Measurements from ENCODE around the gene HOOK1.

The HOOK1 gene

DNA sequence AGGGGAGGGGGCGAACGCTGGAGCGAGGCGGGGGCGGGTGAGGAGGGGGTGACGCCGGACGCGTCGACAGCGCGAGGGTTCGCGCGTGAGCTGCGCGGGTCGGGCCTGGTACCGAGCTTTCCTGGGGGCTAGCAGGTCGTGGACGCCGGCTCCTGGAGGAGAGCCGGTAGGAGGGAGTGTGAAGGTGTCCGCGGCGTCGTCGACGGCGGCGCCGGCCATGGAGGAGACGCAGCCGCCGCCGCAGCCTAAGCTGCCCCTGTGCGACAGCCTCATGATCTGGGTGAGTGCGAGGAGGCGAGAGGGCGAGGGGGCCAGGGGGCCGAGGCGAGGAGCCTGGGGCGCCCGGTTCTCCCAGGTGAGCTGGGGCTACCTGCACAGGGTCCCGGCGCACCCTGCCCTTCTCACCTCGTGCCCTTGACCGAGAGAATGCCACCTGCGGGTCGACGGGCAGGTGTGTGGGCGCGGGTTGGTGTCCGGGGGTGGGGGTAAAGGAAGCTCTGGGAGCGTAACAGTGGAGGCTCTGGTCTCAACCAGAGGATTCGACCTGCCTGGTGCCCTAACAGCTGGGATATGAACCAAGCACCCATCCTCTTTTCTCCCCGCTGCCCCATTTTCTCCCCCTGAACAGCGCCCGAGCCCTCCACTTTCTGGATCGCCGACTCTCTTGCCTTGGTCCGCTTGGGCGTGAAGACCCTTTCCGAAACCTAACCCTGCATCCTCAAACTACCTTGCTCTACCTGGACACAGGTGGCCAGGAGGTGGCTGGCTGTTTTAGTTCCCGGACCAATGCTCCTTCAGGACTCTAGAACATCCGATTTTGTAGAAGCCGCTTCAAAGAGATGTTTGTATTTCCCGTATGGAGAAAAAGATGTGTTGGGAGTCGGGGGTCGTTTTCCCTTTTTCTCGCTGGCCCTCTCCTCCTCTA is at the start of gene HOOK1:
TSS of gene HOOK1 (plus strand) at position 49 of the 925 bp plus-strand sequence. CDS start at position 218, 169 bp downstream.
- no peak for DNase-seq (ENCODE audit: low read depth in 2 of 2)

DNA sequence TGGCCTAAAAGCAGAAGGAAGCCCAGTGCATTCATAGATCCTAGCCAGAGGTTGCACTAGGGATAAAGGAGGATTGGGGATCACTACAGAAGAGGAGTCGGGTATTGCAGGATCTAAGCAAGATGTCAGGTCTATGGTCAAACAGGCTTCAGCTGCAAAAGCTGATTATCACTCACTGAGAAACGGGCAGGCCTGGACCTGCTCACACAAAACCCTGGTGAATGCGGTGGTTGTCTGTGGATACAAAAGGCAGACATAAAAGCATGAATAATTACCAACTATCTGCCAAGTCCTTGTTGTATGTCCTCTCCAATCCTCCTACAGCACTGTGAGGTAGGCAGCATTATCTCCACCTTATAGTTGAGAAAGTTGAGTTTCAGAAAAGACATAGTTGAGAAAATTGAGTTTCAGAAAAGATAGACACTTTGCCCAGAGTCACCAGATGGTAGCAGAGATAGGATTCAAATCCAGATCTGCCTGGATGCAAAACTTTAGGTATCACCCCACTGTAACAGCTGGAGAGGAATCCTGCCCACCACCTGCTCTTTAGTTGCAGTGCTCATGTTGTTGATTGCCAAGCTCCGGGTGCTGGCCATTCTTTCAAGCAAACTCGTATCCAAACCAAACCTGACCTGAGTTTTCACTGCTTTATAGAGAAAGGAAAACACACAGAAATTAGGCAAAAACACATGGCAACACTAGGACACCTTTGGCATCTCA is 49.6 kb upstream of the HOOK1 start:
- DNase-seq (ENCODE audit: low read depth in 2 of 2): no peak

DNA sequence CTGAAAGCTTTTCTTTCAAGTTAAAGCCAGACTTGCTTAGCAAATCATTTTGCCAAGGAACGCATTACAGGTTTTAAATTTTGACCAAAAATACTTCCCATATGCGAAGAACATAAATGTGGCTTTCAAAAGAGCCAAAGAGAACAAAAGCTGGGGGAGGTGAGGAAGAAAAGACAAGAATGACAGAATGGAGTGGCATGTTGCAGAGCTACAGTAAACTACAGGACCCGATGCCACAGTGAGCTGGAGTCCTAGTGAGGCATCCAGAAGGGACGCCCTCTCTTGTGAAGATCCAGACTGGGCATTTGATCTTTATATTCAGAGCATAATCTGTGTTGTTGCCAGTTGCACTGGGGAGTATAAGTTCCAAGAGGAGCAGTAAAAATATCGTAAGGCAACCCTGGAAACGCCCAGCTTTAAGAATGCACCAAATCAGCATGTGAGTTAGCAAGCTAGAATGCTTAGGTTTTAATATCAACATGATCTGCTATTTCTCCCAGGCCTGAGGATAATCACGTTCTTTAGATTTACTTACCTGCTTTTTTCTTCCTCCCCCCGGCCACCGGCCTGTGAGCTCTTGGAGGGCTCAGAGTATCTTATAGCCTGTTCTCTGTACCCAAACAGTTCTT is 48.4 kb upstream of the HOOK1 start:
- DNase-seq (ENCODE audit: low read depth in 2 of 2): no peak

DNA sequence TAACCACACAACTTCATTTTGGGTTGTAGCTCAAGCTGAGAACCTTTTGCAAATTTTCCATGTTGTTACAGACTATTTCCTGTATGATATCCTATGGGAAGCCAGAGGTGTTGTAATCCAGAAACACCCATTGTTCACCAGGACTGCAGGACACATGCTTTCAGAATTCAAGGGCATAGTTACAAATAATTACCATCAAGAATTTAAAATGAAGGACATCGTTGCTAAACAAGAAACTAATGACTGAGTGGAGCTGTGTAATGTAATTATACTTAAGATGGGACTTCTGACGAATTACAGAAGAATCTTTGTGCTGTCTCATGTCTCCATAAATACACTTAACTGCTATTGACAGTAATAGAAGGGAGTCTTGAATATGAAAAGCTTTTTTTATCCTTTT is 47.6 kb upstream of the HOOK1 start:
- DNase-seq (ENCODE audit: low read depth in 2 of 2): no peak

DNA sequence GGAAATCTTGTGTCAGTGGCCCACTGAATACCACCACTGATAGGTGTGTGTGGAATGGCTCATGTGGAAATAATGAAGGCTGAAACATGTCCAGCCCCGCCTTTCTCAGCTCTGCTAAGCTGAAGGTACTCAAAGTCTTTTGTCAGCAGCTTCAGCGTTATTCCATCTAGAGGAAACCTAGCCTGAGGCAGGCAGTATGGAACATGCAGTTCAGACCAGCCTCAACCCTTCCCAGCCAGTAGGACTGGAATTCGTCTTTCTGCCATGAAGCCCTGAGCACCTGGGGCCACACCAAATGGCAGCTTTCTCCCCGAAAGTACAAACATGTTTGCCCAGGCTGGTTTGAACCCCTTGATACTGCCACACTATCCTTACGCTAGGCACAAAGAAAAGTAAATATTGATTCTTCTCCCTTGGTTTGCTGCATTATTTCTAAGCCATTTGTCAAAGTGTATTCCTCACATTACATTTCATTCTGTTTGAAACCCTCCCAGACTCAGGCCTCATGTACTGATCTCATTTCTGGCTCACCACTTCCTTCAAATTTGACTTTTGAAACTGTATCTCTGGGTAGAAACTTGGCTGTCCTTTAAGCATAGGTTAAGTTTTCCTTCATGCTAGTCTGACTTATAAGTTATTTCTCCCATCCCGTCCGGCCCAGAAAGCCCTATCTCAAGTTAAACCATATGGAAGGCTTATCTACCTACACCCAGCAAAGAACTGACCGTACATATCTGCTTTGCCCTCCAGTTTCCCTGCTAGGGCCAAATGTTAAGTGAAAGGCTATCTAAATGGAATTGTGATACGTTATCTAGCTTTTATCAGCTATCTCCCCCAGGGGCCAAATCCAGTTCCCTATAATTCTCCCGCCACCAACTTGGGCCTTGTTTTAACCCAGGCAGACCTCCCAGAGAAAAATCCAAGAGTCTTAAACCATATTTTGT is 45.7 kb upstream of the HOOK1 start:
- no peak for DNase-seq (ENCODE audit: low read depth in 2 of 2)

DNA sequence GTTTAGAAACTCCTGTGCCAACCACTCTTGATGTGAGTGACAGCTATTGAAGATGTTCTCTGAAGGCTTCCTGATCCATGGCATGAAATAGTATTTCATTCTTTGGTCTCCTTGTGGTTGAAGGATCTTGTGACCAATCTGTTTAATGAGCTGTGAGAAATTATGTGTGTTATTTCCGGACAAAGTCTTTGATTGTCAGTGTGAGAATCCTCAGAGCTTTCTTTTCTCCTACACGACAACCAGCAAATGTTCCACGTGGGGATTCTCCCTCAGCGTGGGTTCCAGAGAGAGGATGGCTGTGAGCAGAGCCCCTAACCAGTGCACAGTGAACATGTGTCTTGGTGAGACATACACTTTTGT is 45.0 kb upstream of the HOOK1 start:
- no peak for DNase-seq (ENCODE audit: low read depth in 2 of 2)

DNA sequence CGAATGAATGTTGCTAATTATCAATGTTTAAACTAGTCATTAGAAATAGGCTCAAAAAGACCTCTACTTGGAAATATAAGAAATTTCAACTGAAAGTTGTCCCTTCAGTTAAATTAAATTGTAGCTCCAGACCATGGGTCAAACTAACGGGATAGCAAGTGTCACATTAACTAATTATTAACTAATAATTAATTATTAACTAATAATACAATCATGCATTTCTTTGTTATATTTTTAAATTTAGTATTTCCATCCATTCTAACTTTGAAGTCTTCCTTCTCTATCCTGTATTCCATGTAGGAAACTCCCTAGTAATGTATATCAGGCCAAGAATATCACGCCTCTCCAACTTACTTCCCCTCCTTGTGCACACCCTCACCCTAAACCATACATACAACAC is 43.4 kb upstream of the HOOK1 start:
- no peak for DNase-seq (ENCODE audit: low read depth in 2 of 2)

DNA sequence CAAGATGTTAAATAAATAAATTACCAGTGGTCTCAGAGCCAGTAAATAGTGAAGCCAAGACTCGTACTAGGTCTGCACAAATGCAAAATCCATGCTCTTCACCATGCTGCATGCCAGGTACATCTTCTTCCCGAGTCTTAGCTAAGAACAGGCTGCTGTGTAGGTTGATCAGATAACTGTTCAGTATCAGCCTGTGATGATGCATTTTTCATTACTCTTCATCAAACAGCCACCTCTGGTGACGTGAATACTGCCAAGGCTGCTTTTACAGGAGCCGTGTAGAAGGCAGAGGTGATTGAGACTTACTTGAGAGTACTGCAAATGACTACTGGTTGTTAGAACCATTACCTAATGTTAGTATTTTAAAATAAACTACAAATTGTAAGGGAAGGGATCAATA is 39.3 kb upstream of the HOOK1 start:
- no peak for DNase-seq (ENCODE audit: low read depth in 2 of 2)

DNA sequence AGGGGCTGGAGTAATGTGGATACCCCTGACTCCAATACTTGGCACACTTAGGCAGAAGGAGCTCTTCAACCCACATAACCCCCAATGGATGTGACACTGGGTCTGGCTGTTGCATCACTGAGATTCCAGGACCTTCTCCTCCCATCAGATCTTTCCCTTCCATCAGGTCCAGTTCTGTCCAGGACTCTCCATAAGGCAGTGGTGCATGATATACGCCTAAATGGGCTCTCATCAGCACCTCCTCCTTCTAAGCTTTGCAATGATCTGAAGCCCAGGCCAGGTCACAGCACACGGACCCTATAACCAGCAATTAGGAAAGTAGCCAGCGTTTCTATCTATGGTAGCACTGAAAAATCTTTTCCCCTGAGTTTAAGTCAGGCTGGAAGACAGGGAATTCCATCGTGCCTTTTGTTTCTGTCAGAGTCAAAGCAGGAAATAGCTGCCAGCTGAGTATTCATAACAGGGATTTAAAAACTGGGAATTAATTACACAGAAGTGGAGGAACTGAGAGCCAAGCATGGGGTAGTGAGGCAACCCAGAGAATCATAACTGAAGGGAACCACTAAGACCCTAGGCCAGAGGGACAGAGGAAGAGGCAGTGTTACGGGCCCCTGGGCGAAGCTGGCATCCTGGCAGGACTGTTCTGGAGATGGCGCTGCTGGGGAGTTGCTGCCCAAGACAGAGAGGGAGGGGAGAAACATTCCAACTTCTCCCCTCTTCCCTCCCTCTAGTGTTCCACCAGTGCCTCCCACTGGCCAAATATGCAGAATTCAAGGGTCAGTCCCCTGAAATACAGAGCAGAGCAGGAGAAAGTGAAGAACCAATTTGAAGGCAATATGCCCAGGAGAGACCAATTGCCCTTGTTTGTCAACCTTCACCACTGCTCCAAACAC is 37.5 kb upstream of the HOOK1 start:
- DNase-seq (ENCODE audit: low read depth in 2 of 2): no peak

DNA sequence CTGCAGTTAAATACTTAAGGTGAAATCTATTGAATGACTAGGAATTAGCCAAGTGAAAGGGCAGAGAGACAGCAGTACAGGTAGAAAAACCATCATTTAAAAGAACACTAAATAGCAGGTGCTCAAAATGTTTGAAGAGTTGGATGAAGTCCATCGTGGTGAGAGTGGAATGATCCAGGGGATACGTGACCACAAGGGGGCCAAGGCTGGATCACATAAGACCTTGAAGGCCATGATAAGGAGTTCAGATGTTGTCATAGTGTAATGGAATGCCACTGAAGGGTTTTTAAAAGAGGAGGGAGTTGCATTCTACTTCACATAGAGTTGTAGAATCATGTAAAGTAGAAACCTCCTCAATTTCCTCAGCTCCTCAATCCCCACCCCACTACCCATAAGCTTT is 34.8 kb upstream of the HOOK1 start:
- DNase-seq (ENCODE audit: low read depth in 2 of 2): no peak

DNA sequence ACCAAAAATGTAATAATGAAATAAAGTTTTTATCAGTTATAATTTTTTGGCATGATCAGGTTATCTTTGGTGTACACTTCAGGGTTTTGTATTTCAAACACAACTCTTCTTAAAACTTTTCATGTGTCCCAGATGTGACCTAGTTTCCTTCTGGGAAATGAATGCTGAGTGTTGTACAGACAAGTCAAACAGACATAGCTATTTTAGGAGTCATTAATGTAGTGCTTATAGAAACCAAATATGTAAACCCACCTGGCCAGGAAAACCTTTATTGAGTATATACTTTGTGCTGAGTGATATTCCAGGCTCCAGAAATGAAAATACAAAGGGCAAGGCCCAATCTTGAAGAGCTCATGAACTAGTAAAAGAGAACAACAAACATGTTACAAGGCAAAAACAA is 25.9 kb upstream of the HOOK1 start:
- no peak for DNase-seq (ENCODE audit: low read depth in 2 of 2)

DNA sequence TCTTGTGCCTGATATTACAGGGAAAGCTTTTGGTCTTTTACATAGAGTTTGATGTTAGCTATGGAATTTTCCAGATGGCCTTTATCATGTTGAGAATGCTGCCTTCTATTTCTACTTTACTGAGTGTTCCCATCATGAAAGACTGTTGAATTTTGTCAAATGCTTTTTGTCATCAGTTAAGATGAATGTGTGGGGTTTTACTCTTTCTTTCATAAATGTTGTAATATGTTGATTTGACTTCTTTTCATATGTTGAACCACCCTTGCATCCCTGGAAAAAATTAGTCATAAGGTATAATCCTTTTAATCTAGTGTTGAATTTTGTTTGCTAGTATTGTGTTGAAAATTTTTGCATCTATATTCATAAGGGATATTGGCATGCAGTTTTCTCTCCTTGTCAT is 16.1 kb upstream of the HOOK1 start:
- DNase-seq (ENCODE audit: low read depth in 2 of 2): no peak

DNA sequence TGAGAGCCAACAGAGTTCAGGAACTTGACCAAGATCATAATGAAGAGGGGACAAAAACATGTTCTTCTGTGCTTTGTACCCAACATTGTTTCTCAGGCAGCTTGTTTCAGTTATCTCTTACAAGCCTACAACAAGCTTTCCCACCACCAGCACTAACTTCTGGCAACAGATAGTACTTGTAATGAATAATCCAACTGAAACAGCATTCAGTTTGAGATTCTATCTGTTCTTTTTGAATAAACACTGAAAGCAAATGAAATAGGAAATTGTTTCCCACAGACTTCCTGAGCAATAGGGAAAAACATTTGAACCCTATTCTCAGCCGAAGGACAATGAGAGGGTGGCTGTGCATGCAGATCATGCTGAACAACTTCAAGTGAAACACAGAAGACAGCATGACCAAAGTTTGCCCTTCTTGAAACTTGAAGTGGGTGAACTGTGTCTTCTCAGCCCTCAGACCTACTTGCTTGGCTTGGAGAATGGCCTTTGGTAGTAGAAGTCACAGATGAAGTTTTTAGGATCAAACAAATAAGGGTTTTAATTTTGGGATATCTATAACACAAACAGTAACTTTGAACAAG is 11.2 kb upstream of the HOOK1 start:
- DNase-seq (ENCODE audit: low read depth in 2 of 2): no peak

DNA sequence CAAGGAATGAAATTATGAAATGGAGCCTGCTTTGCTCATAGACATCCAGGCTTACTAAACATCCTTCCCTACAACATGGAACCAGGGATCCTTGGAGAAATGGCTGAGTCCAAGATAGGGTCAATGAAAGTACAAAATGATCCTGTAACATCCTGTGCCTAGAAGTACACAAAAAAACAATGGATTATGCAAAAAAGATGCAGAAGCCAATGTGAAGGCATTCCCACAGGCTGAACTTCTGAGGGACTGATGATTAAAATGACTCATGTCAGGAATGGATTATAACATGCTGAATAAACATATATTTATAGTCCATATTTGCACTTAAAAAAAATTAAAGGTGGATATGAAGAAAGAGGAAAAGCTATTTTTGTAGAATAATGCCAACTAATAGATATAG is 10.4 kb upstream of the HOOK1 start:
- DNase-seq (ENCODE audit: low read depth in 2 of 2): no peak

DNA sequence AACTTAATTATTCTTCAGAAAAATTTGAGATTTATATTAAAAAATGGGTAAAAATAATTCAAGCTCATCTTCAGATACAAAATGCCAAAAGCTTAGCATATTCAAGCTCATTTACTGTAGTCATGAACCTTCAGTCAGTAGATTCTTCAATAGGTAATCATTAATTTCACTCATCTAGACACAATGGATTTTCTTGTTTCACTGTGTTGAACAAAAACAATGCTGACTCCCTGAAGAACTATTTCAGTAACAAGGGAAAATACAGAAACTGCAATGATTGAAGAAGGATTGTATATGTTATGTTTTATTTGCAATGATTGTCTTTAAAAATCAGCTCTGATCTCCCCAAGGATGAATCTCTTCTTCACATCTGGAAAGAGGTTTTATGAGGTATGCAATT is 9.2 kb upstream of the HOOK1 start:
- DNase-seq (ENCODE audit: low read depth in 2 of 2): no peak

DNA sequence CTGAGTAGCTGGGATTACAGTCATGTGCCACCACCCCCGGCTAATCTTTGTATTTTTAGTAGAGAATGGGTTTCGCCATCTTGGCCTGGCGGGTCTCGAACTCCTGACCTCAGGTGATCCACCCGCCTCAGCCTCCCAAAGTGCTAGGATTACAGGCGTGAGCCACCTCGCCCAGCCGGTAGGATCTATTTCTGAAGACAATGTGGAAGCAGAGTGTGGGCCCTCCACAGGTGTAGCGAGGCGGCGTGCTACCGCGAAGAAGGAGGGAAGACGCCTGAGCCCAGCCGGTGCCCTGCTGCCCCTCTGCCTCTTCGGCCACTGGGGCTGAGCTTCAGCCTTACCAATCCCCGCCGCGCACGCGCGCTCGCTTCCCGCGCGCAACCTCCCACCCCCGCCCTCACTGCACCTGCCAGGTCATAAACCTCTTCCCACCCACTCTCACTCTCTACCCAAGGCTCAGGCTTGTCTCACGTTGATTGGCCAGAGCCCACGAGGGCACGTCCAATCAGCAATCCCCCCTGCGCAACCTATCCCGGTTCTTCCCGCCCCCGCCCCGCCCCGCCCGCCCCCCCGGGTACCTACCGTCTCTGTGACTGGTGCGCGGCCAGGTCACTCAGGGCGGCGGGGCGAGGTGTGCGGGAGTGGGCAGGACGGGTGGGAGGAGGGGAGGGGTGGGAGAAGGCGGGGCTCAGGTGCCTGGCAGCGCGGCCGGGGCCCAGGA is 409 bp upstream of the HOOK1 start:
- peak; percentile 57 to 70 for DNase-seq (ENCODE audit: low read depth in 2 of 2)

DNA sequence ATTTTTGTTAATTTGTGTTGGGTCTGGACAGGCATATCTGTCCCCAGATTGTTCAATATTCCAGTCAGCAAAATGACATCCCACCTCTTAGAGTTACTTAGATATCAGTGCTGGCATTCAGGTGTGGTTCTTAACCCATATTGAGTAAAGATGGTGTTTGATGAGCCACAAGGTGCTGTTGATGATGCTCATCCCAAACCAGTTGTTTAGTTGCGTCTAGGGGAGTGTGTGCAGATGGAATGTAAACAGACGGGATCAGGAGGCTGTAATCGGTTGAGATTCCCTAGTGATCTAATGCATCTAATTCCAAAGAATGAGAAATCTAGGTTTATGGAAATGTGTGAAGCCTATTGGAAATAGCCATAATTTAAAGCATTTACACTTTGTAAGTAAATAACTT is 1.1 kb downstream of the HOOK1 start:
- DNase-seq (ENCODE audit: low read depth in 2 of 2): no peak

DNA sequence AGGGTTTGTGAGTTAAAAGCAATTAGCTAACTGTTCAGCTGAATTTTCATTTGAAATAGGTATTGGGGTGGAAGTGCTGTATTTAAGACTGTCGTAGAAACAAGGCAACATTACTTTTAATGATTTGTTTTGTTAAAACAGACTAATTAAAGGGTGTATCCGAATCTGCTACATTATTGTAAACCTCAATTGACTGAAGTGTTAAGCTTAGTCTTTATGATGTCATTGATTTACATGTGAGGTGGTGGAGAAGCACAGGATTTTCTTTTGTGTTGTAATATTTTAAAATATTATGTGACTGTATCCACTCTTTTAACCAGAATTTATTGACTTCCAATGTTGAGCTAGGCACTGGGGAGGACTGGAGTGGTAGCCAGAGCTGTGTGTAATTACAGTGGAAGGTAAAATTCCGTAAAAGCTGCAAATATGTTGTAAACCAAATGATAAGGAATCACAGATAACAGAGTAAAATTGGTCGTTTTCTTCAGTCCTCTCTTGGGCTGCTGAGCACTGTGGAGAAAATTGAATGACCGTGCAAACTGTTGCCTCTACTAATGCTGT is 1.6 kb downstream of the HOOK1 start:
- DNase-seq (ENCODE audit: low read depth in 2 of 2): no peak
